Neural progenitor cell (in vitro differentiated cells): ENCODE data around the gene MGMT.

Source experiments
- EZH2 ChIP-seq: fragments of 200-600 bp; sonication (generic); IDR thresholded peaks from 2 replicates; pipeline ENCODE4 v1.6.1; 2017; ENCODE audit warnings: antibody characterized with exemption, mild to moderate bottlenecking, moderate library complexity
- EZH2phosphoT487 ChIP-seq: fragments of 200-600 bp; sonication (generic); IDR thresholded peaks from 2 replicates; pipeline ENCODE4 v1.6.1; 2017; ENCODE audit warnings: antibody characterized with exemption
- TF ChIP-seq, protein P1 (sequence below): fragments of 200-600 bp; sonication (generic); IDR thresholded peaks from 2 replicates; pipeline ENCODE4 v1.5.1; 2017; ENCODE audit warnings: antibody characterized with exemption, mild to moderate bottlenecking

DNA sequence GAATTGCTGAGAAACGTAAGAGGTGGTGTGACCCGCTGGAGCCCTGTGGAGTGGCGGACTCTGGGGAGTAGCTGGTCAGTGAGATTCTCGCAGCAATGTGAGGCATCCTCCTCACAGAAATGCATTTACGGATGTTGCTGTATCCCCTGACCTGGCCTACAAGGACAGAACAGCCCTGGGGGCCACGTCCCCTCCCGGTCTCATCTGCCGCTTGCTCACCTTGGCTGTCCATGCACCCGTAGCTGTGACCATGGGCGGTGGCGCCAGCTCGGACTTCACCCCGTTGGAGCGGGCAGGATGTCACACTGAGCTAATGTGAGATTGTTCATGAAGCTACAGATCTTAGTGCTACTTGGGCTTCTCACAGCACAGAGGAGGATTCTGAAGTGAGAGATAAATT, 303.2 kb downstream of the MGMT start:
- TF ChIP-seq, protein P1, sequence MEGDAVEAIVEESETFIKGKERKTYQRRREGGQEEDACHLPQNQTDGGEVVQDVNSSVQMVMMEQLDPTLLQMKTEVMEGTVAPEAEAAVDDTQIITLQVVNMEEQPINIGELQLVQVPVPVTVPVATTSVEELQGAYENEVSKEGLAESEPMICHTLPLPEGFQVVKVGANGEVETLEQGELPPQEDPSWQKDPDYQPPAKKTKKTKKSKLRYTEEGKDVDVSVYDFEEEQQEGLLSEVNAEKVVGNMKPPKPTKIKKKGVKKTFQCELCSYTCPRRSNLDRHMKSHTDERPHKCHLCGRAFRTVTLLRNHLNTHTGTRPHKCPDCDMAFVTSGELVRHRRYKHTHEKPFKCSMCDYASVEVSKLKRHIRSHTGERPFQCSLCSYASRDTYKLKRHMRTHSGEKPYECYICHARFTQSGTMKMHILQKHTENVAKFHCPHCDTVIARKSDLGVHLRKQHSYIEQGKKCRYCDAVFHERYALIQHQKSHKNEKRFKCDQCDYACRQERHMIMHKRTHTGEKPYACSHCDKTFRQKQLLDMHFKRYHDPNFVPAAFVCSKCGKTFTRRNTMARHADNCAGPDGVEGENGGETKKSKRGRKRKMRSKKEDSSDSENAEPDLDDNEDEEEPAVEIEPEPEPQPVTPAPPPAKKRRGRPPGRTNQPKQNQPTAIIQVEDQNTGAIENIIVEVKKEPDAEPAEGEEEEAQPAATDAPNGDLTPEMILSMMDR: no peak
- no peak for TF ChIP-seq EZH2
- TF ChIP-seq EZH2phosphoT487: no peak
